GM18499 (cell line): Measurements from ENCODE around the gene DIS3L2.
"Not testable (repeated sequence)": the region's sequence is repeated elsewhere in the genome, so short reads cannot be mapped to it uniquely, and the experiment has no call there.

Experiments
- ATAC-seq: cut with Tn5 transposase; IDR thresholded peaks from one replicate; pipeline ENCODE4 v1.9.1; 2021; ENCODE audit warnings: moderate number of reproducible peaks; ENCODE audit not compliant: insufficient read depth, unreplicated experiment

Gene DIS3L2

DNA sequence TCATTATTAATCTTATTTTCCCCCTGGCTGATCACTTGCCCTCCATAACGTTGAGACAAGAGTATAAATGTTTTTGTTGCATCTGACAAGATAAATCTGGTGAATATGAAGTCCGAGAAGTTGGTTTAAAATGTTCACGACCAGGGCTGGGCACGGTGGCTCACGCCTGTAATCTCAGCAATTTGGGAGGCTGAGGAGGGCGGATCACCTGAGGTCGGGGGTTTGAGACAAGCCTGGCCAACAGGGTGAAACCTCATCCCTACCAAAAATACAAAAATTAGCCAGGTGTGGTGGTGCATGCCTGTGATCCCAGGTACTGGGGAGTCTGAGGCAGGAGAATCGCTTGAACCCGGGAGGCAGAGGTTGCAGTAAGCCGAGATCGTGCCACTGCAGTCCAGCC lies 14.4 kb upstream of the DIS3L2 start:
- ATAC-seq = not testable (repeated sequence)

DNA sequence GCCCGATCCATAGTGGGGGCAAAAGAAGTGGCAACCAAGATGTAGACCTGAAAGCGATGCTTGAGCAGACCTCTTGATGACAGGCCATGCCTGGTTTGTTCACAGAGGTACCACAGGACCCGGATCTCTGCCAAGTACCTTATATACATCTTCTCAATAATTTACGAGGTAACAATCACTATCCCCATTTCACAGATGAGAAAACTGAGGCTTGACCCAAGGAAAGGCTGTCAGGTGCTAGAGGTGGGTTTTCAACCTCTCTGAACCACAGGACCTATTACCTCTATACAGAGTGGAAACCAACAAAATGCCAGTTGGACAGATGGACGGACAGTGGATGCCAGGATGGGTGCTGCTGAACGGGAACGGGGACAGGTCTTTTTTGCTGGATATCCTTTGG lies 13.8 kb upstream of the DIS3L2 start:
- no peak for ATAC-seq

DNA sequence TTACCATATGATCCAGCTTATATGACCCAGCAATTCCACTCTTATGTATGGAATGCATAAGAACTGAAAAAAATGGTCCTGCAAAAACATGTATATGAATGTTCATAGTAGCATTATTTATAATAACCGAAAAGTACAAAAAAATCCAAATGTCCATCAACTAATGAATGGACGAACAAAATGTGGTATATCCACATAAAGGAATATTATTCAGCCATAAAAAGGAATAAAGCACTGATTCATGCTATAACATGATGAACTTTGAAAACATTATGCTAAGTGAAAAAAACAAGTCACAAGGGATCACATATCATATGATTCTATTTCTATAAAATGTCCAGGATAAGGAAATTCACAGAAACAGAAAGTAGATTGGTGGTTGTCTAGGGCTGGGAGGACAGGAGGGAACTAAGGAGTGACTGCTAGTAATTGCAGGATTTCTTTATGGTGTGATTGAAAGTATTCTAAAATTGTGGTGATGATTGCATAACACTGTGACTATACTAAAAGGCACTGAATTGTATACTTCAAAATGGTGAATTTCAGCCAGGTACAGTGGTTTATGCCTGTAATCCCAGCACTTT lies 10.0 kb upstream of the DIS3L2 start:
- ATAC-seq = no peak

DNA sequence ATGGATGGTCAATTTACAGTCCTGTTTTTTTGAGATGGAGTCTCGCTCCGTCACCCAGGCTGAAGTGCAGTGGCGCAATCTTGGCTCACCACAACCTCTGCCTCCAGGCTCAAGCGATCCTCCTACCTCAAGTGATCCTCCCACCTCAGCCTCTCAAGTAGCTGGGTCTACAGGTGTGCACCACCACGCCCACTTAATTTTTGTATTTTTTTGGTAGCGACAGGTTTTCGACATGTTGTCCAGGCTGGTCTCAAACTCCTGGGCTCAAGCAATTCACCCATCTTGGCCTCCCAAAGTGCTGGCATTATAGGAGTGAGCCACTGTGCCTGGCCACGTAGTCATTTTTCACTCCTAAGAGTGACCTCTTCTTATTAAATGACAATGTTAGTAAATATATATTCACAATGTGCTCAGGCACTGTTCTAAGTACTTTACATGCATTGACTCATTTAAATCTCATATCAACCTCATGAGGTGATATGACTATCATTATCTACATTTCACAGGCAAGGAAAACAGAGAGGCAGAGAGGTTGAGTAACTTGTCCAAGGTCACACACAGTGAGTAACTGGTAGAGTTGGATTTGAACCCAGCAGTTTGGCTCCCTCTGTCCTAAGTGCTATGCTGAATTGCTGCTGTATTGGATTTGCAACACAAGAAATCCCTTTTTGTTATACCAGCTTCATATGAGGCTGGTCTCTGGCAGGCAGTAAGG lies 5.6 kb upstream of the DIS3L2 start:
- ATAC-seq = no peak

GRCh38 chr2:231957913-231958763 lies 3.4 kb upstream of the DIS3L2 start:
- no peak for ATAC-seq

GRCh38 chr2:231960810-231961348 lies 634 bp upstream of the DIS3L2 start:
- ATAC-seq = peak; percentile 6

- ATAC-seq = no peak
Measured at GRCh38 chr2:231965102-231965501, 3.6 kb downstream of the DIS3L2 start.

DNA sequence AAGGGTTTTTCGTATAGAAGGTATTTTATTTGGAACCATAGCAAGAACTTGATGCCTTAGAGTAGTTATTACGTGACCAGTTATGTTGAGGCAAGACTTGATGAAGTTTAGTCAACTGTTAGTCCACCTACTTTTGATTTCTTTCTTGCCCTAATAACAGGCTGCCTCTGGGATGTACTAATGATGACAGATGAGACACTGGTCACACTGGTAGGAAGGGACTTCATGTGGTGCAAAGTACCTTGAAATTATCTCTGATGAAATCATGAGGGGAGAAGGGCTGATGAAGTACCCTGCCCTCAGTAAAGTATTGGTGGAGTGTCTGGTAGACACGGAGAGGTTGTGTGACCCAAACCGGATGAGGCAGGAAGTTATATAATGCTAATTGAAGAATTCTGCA lies 5.4 kb downstream of the DIS3L2 start:
- no peak for ATAC-seq

DNA sequence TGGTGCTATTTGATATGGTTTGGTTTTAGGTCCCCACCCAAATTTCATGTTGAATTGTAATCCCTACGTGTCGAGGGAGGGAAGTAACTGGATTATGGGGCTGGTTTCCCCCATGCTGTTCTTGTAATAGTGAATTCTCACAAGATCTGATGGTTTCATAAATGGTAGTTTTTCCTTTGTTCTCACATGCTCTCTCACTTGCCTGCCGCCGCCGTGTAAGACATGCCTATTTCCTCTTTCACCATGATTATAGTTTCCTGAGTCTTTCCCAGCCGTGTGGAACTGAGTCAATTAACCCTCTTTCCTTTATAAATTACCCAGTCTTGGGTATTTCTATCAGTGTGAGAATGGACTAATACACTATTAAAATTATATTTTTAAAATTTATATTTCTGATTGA lies 7.3 kb downstream of the DIS3L2 start:
- no peak for ATAC-seq

GRCh38 chr2:231970461-231970860 lies 8.9 kb downstream of the DIS3L2 start:
- no peak for ATAC-seq

DNA sequence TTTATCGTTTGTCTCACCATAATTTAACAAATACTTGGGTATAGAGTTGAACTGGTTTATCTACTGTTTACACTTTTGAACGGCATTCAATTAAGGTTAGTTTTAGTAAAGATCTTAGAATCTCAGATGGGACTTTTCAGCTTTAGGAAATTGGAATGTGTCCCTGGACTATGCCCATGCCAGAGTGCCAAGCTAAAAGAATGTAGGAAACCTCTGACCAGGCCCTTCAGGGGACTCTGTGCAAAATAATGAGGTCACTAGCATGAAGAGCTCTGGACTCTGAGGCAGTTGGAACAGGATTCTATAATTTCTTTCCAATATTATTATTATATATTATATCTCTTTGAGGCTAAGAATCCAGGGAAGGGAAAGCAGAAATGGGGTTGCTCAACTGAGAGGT lies 13.5 kb downstream of the DIS3L2 start:
- no peak for ATAC-seq

DNA sequence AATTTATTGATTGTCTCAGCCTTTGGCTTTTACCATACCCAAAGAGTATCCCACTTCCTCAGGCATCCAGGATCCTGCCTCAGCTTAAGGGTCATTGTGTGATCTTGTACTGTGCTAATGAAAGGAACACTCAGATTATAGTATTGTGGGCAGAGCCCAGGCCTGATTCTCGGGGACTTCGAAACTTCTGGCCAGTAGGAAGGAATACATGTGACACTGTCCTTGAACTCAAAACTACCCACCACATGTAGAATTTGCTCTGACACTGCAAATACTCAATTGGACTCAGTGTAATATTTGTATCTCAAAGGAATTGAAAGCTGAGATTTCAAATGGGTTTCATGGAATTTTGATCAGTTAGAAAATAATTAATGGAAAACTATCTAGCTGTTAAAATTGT lies 15.9 kb downstream of the DIS3L2 start:
- ATAC-seq = no peak

DNA sequence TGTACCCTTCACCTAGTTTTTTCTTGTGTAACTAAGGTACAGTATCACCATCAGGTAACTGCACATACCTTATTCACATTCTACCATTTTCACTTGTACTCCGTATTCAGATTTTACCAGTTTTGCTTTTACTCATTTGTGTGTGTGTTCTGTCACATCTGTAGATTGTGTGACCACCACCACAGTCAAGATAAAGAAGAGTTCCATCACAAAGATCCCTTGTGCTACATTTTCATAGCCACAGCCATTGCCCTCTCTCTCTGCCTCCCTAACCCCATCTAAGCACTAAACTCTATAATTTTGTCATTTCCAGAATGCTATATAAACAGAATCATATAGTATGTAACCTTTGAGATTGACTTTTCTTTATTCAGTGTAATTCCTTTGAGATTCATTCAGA lies 23.5 kb downstream of the DIS3L2 start:
- ATAC-seq = no peak

GRCh38 chr2:231985823-231986261 lies 24.3 kb downstream of the DIS3L2 start:
- ATAC-seq = no peak

DNA sequence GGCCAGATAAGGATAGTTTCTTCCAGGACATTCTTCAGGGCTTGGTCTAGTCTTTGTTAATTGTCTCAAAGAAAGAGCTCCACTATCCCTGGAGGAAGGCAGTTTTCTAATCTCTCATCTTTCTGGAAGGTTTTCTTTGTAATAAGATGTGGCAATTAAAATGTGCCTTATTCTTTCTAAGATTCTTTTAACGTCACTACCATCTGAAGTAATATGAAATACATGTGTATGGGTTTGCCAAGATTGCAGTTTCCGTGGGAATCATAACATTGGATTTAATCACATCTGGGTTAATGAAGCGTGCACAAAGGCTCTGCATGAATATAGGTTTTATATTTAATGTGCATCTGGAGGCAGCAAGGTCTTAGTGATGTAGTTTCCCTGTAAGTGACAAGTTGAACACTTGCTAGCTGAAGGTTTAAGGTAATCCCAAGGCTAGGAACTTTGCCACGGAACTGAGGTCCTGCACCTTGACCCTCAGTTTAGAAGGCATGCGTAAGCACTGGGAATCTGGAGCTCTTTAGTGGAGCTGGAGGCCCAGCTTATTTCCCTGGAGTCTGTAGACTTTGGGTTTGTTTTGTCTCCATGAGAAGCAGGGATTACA lies 25.7 kb downstream of the DIS3L2 start:
- no peak for ATAC-seq

- no peak for ATAC-seq
Measured at GRCh38 chr2:231988179-231988866, 26.8 kb downstream of the DIS3L2 start.

- ATAC-seq = no peak
Measured at GRCh38 chr2:231991664-231992063, 30.2 kb downstream of the DIS3L2 start.

- no peak for ATAC-seq
Measured at GRCh38 chr2:231992888-231993287, 31.4 kb downstream of the DIS3L2 start.

- ATAC-seq = no peak
Measured at GRCh38 chr2:231996797-231997540, 35.5 kb downstream of the DIS3L2 start.
